ENCODE results near the gene PDS5B.
"Not testable (repeated sequence)": the region's sequence is repeated elsewhere in the genome, so short reads cannot be mapped to it uniquely, and the experiment has no call there.

Gene PDS5B

GRCh38 chr13:32804673-32805230 lies 218.5 kb downstream of the PDS5B start:
- no peak for TF ChIP-seq ZNF274 (IDR thresholded peaks at IDR 0.05; ENCODE audit: low read depth, low read length)
- no peak overlapping the region for H3K4me3 ChIP-seq (ENCODE audit: low read length)

DNA sequence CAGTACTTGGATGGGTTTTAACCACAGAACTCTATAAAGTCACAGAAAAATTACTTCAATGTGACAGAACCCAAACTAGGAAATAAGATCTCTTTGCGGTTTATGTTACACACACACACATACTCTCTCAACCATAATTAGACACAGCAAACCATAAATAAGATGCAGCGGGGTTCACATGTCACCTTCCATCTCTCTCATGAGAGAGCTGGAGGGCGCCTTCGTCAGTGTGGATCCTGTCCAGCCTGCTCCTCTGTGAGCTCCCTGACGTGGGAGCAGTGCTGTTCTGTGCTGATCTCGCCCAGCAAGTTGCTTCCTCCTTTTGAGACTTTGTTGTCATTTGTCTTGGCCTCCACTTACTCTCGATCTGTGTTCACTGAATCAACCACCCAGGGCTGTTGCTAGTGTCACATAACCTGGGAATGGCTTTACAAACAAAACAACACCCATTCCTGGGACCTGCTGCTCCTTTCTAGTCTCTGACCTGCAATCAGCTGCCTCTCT lies 225.1 kb downstream of the PDS5B start:
- H3K4me3 ChIP-seq (ENCODE audit: low read length) = peak overlapping the region; percentile 17; the same call in 1 of the 2 replicates
- no peak for TF ChIP-seq ZNF274 (IDR thresholded peaks at IDR 0.05; ENCODE audit: low read depth, low read length)

DNA sequence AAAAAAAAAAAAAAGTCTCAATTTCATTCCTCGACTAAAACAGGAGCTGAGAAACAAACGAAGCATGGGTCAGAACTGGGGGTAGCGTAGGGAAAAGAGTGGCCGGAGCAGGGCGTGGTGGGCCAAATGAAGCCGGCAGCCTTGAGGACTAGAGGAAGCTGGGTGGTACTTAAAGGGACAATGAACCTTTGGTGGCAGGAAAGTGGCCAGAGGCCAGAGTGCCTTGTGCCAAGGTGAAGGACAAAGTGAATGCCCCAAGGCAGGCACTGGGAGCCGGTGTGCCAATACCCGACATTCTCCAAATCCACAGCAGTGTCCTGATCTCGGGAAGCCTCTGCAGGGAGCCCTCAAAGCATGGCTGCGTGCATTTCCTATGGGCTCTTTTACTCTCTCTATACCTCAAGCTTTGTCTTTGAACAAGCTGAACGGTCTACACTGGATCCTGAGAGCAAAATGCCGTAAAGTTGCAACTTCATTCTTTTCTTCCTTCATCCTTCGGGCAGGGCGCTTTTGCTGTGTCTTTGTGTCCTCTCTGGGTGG lies 235.0 kb downstream of the PDS5B start:
- no peak overlapping the region for H3K4me3 ChIP-seq (ENCODE audit: low read length)
- TF ChIP-seq ZNF274 (IDR thresholded peaks at IDR 0.05; ENCODE audit: low read depth, low read length) = no peak

GRCh38 chr13:32822771-32823170 lies 236.5 kb downstream of the PDS5B start:
- no peak overlapping the region for H3K4me3 ChIP-seq (ENCODE audit: low read length)
- no peak for TF ChIP-seq ZNF274 (IDR thresholded peaks at IDR 0.05; ENCODE audit: low read depth, low read length)

DNA sequence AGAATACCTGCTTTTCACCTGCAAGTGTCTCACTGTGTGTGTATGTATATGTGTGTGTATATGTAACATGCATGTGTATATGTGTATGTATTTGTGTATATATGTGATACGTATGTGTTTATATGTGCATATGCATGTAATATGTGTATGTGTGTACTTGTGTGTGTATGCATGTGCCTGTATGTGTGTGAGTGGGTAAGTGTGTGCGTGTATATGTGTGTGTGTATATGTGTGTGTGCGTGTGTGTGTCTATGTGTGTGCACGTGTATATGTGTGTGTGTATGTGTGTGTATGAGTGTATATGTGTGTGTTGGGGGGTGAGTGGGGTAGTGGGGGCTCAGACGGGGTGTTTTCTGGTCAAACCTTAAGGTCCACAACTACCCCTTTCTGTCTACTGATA lies 237.3 kb downstream of the PDS5B start:
- no peak overlapping the region for H3K4me3 ChIP-seq (ENCODE audit: low read length)
- TF ChIP-seq ZNF274 (IDR thresholded peaks at IDR 0.05; ENCODE audit: low read depth, low read length) = no peak

- no peak for TF ChIP-seq ZNF274 (IDR thresholded peaks at IDR 0.05; ENCODE audit: low read depth, low read length)
- no peak overlapping the region for H3K4me3 ChIP-seq (ENCODE audit: low read length)
Observed at GRCh38 chr13:32824061-32824460, 237.8 kb downstream of the PDS5B start.

- no peak overlapping the region for H3K4me3 ChIP-seq (ENCODE audit: low read length)
- no peak for TF ChIP-seq ZNF274 (IDR thresholded peaks at IDR 0.05; ENCODE audit: low read depth, low read length)
Observed at GRCh38 chr13:32824675-32825074, 238.4 kb downstream of the PDS5B start.

GRCh38 chr13:32825481-32825880 lies 239.2 kb downstream of the PDS5B start:
- H3K4me3 ChIP-seq (ENCODE audit: low read length) = no peak overlapping the region
- TF ChIP-seq ZNF274 (IDR thresholded peaks at IDR 0.05; ENCODE audit: low read depth, low read length) = no peak

DNA sequence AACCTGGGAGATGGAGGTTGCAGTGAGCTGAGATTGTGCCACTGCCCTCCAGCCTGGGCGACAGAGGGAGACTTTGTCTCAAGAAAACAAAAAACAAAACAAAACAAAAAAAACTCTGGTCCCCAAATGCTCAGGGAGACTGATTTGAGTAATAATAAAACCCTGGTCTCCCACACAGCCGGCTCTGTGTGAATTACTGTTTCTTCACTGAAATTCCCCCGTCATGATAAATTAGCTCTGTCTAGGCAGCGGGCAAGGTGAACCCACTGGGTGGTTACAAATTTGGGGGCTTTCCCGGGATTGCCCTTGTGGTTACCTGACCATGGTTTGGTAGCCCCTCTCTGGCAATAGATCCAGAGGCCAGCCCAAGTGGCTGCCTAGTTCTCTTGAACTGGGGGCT lies 240.1 kb downstream of the PDS5B start:
- not testable (repeated sequence) for H3K4me3 ChIP-seq (ENCODE audit: low read length)

Measured in GM08714 (cell line).